HCT116 (cell line): ENCODE measurements around the gene MOB3B. TPM values are rescaled to one million over a fixed set of nuclear protein-coding genes. Genes with fewer than 3 reads are reported as not detected.

ENCODE experiments used
- ATAC-seq: fragments of 200-7000 bp; cut with Tn5 transposase; 2 replicates; pipeline ENCODE4 v1.9.1; 2020; ENCODE audit warnings: mild to moderate bottlenecking, moderate library complexity
- BruUV-seq: library from RNA; stranded (reverse); fragments of 400-500 nt; replicated peaks from 2 replicates; lab custom pipeline; 2021; lab: Mats Ljungman, UMichigan
- CTCF ChIA-PET: fragments of 300-600 bp; sonication (Branson Sonifier 250); formaldehyde crosslinking; loops from one replicate; lab custom pipeline; 2021; ENCODE audit warnings: antibody characterized with exemption; lab: Charles Lee
- POLR2A ChIA-PET: fragments of 300-600, 350-600 bp; sonication (Branson Sonifier 250); formaldehyde crosslinking; loops from one replicate; lab custom pipeline; 2021; ENCODE audit warnings: antibody characterized with exemption; lab: Charles Lee
- RAD21 ChIA-PET, 2 experiments: fragments of 300-600 bp; sonication (Branson Sonifier 250); formaldehyde crosslinking; loops; one replicate each; lab custom pipeline; 2023; ENCODE audit warnings: low total read pairs in 2 of 2; ENCODE audit not compliant: uncharacterized antibody in 2 of 2, unreplicated experiment in 2 of 2, low non-redundant PET in 1 of 2; lab: Charles Lee
- DNase-seq: peaks from one replicate; pipeline ENCODE4 v3.0.0-alpha.2; 2010; ENCODE audit warnings: low read depth, low spot score
- H2AFZ ChIP-seq: fragments of 200-600 bp; shearing (Covaris generic), sonication (generic); 2 replicates; pipeline ENCODE4 v1.6.1; 2017; ENCODE audit warnings: low read depth, mixed run types, mixed read lengths, antibody characterized with exemption, low read length; ENCODE audit not compliant: poor library complexity, severe bottlenecking
- H3K27ac ChIP-seq: 2 replicates; pipeline ENCODE4 v1.5.1; 2012; ENCODE audit warnings: low read depth, low read length
- H3K27me3 ChIP-seq: fragments of 200-600 bp; sonication (generic); 2 replicates; pipeline ENCODE4 v1.6.1; 2016; ENCODE audit warnings: mixed run types, low read length, mixed read lengths; ENCODE audit not compliant: insufficient read depth
- H3K36me3 ChIP-seq, 2 experiments: fragments of 200-500 bp in 1 of 2; fragments of 200-600 bp in 1 of 2; sonication (Bioruptor generic) in 1 of 2; sonication (generic) in 1 of 2; 2 replicates each; pipeline versions ENCODE4 v1.5.1 to v1.6.1; 2014 to 2016; ENCODE audit warnings: low read length in 2 of 2, inconsistent platforms in 1 of 2, mixed read lengths in 1 of 2, mixed run types in 1 of 2; ENCODE audit not compliant: insufficient read depth in 2 of 2, control insufficient read depth in 1 of 2
- H3K4me1 ChIP-seq, 2 experiments: fragments of 200-600 bp in 1 of 2; sonication (generic) in 1 of 2; 2 replicates each; pipeline versions ENCODE4 v1.5.1 to v1.6.1; 2012 to 2017; ENCODE audit warnings: low read length in 2 of 2, inconsistent platforms in 1 of 2, mild to moderate bottlenecking in 1 of 2, mixed read lengths in 1 of 2, mixed run types in 1 of 2, moderate library complexity in 1 of 2; ENCODE audit not compliant: insufficient read depth in 2 of 2, control insufficient read depth in 1 of 2
- H3K4me2 ChIP-seq: fragments of 200-600 bp; sonication (generic); 2 replicates; pipeline ENCODE4 v1.6.1; 2017; ENCODE audit warnings: mixed run types, low read length, mixed read lengths
- H3K4me3 ChIP-seq, 2 experiments: fragments of 200-600 bp in 1 of 2; sonication (generic) in 1 of 2; replicated peaks in 1 of 2; 2 replicates each; pipeline ENCODE4 v1.5.1; 2011 to 2016; ENCODE audit warnings: low read length in 2 of 2, control low read depth in 1 of 2, low read depth in 1 of 2, mild to moderate bottlenecking in 1 of 2, mixed read lengths in 1 of 2, mixed run types in 1 of 2
- H3K79me2 ChIP-seq: fragments of 200-600 bp; sonication (generic); 2 replicates; pipeline ENCODE4 v1.6.1; 2017; ENCODE audit warnings: mild to moderate bottlenecking, mixed run types, low read length, moderate library complexity, mixed read lengths; ENCODE audit not compliant: insufficient read depth
- H3K9ac ChIP-seq: fragments of 200-600 bp; sonication (generic); 2 replicates; pipeline ENCODE4 v1.6.1; 2016; ENCODE audit warnings: low read length, mixed read lengths
- H3K9me2 ChIP-seq: fragments of 200-600 bp; sonication (generic), shearing (Covaris generic); 2 replicates; pipeline ENCODE4 v1.6.1; 2017; ENCODE audit warnings: mixed run types, mild to moderate bottlenecking, moderate library complexity; ENCODE audit not compliant: insufficient read depth
- H3K9me3 ChIP-seq, 2 experiments: fragments of 200-500 bp in 1 of 2; fragments of 200-600 bp in 1 of 2; sonication (Bioruptor generic) in 1 of 2; sonication (generic) in 1 of 2; 2 replicates each; pipeline ENCODE4 v1.6.1; 2014 to 2017; ENCODE audit warnings: low read length in 2 of 2, mixed read lengths in 2 of 2, inconsistent platforms in 1 of 2, low read depth in 1 of 2, mild to moderate bottlenecking in 1 of 2, mixed run types in 1 of 2, moderate library complexity in 1 of 2; ENCODE audit not compliant: control insufficient read depth in 1 of 2, insufficient read depth in 1 of 2
- H4K20me1 ChIP-seq: fragments of 200-600 bp; sonication (generic), shearing (Covaris generic); 2 replicates; pipeline ENCODE4 v1.6.1; 2017; ENCODE audit warnings: mixed run types, mild to moderate bottlenecking, moderate library complexity; ENCODE audit not compliant: insufficient read depth
- CEBPB ChIP-seq: IDR thresholded peaks from 2 replicates; pipeline ENCODE4 v1.6.1; 2012; ENCODE audit warnings: low read depth
- ELF1 ChIP-seq: IDR thresholded peaks from 2 replicates; pipeline ENCODE4 v1.6.1; 2012; ENCODE audit warnings: low read depth, borderline replicate concordance
- EZH2phosphoT487 ChIP-seq: fragments of 200-600 bp; IDR thresholded peaks from 2 replicates; pipeline ENCODE4 v1.6.1; 2018; ENCODE audit warnings: antibody characterized with exemption, borderline replicate concordance
- RAD21 ChIP-seq: IDR thresholded peaks from 2 replicates; pipeline ENCODE4 v1.6.1; 2012; ENCODE audit warnings: low read depth, mild to moderate bottlenecking
- SRF ChIP-seq: IDR thresholded peaks from 2 replicates; pipeline ENCODE4 v1.6.1; 2012; ENCODE audit warnings: low read depth
- TCF7L2 ChIP-seq: IDR thresholded peaks from 2 replicates; pipeline ENCODE4 v1.7.0; 2011; ENCODE audit warnings: borderline replicate concordance, inconsistent platforms; ENCODE audit not compliant: insufficient read depth, insufficient read length; ENCODE audit errors: extremely low read depth
- ZFX ChIP-seq: fragments of 450-650 bp; IDR thresholded peaks from 2 replicates; pipeline ENCODE4 v1.6.1; 2017
- ZNF274 ChIP-seq: fragments of 200-500 bp; sonication (Bioruptor generic); IDR thresholded peaks from 2 replicates; pipeline ENCODE4 v1.6.1; 2014; ENCODE audit warnings: mild to moderate bottlenecking, low read depth, low read length, inconsistent platforms
- intact Hi-C: fragments of 100-400 bp; cut with micrococcal nuclease; formaldehyde crosslinking; loops from 2 replicates; pipeline ENCODE4 v1.10.0; 2022
- total RNA-seq: library from RNA; stranded (reverse); gene quantifications from one replicate; pipeline ENCODE4 v1.2.1, GENCODE V29; 2021; ENCODE audit not compliant: unreplicated experiment
- TF ChIP-seq, protein P1 (sequence below): IDR thresholded peaks from 2 replicates; pipeline ENCODE4 v1.6.1; 2012
- TF ChIP-seq, protein P2 (sequence below), 3 experiments: fragments of 200-600 bp in 1 of 3; sonication (generic) in 1 of 3; IDR thresholded peaks in 2 of 3; conservative IDR thresholded peaks in 1 of 3; 2 replicates each; pipeline ENCODE4 v1.5.1; 2012 to 2017; ENCODE audit warnings: low read depth in 2 of 3, low read length in 2 of 3, antibody characterized with exemption in 1 of 3, borderline replicate concordance in 1 of 3, control low read depth in 1 of 3, mild to moderate bottlenecking in 1 of 3, mixed read lengths in 1 of 3, mixed run types in 1 of 3, moderate library complexity in 1 of 3; ENCODE audit not compliant: insufficient read depth in 1 of 3
- TF ChIP-seq, protein P3 (sequence below): IDR thresholded peaks from 2 replicates; pipeline ENCODE4 v1.6.1; 2011; ENCODE audit warnings: mild to moderate bottlenecking, low read length, moderate library complexity; ENCODE audit not compliant: insufficient replicate concordance; ENCODE audit errors: extremely low read depth
- TF ChIP-seq, protein P4 (sequence below): IDR thresholded peaks from 2 replicates; pipeline ENCODE4 v1.6.1; 2012

Gene MOB3B
- total RNA-seq, 1 experiment from 2014 or later, result 1.2 TPM

DNA sequence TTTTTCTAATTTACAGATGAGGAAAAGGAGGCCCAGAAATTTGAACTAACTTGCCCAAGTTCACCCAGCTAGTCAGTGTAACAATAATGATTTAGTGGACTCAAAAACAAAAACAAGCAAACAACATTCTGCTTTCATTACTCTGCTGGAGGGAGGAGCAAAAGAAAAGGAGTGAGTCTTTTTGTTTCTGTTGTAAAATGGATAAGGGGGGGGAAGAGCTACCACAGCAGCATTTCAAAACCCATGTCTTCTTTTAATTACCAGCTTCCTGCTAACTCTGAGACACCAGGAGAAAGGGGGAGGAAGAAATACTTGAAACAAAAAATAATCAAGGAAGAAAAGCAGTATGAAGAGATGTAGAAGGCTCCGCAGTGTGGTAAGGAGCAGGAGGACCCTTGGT lies 193.5 kb downstream of the MOB3B start:
- Histone ChIP-seq H2AFZ (no peak overlapping the region), H3K27me3 (no peaks in the 10 kb centered on the region), H3K4me1 (peaks cover 0 to 4% of the 10 kb centered on the region in 2 experiments; a peak in 1 of 4 replicates), H3K9ac (no peak overlapping the region), H3K4me2 (no peak overlapping the region), H3K79me2 (no peaks in the 10 kb centered on the region), H3K4me3 (no peak overlapping the region), H3K27ac (no peak overlapping the region), H3K9me3 (no peaks in the 10 kb centered on the region), H4K20me1 (no peaks in the 10 kb centered on the region), H3K9me2 (no peaks in the 10 kb centered on the region), H3K36me3 (no peaks in the 10 kb centered on the region)
- ChIA-PET CTCF (no interaction called here), POLR2A (no interaction called here), RAD21 (no interaction called here)
- ATAC-seq (no peak), DNase-seq (no peak)
- TF ChIP-seq, protein P1, sequence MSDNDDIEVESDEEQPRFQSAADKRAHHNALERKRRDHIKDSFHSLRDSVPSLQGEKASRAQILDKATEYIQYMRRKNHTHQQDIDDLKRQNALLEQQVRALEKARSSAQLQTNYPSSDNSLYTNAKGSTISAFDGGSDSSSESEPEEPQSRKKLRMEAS, result no peak
- TF ChIP-seq CEBPB (no peak), ZNF274 (no peak), TCF7L2 (no peak), EZH2phosphoT487 (no peak), ELF1 (no peak), SRF (no peak), ZFX (no peak), RAD21 (no peak)
- TF ChIP-seq, protein P2, sequence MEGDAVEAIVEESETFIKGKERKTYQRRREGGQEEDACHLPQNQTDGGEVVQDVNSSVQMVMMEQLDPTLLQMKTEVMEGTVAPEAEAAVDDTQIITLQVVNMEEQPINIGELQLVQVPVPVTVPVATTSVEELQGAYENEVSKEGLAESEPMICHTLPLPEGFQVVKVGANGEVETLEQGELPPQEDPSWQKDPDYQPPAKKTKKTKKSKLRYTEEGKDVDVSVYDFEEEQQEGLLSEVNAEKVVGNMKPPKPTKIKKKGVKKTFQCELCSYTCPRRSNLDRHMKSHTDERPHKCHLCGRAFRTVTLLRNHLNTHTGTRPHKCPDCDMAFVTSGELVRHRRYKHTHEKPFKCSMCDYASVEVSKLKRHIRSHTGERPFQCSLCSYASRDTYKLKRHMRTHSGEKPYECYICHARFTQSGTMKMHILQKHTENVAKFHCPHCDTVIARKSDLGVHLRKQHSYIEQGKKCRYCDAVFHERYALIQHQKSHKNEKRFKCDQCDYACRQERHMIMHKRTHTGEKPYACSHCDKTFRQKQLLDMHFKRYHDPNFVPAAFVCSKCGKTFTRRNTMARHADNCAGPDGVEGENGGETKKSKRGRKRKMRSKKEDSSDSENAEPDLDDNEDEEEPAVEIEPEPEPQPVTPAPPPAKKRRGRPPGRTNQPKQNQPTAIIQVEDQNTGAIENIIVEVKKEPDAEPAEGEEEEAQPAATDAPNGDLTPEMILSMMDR (IDR thresholded peaks at IDR 0.05 in 2 of 3, conservative IDR thresholded peaks at IDR 0.05 in 1 of 3; ENCODE audit: borderline replicate concordance in 1 of 3, insufficient read depth in 1 of 3, low read depth in 2 of 3, low read length in 2 of 3), result no peak
- TF ChIP-seq, protein P3, sequence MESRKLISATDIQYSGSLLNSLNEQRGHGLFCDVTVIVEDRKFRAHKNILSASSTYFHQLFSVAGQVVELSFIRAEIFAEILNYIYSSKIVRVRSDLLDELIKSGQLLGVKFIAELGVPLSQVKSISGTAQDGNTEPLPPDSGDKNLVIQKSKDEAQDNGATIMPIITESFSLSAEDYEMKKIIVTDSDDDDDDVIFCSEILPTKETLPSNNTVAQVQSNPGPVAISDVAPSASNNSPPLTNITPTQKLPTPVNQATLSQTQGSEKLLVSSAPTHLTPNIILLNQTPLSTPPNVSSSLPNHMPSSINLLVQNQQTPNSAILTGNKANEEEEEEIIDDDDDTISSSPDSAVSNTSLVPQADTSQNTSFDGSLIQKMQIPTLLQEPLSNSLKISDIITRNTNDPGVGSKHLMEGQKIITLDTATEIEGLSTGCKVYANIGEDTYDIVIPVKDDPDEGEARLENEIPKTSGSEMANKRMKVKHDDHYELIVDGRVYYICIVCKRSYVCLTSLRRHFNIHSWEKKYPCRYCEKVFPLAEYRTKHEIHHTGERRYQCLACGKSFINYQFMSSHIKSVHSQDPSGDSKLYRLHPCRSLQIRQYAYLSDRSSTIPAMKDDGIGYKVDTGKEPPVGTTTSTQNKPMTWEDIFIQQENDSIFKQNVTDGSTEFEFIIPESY, result no peak
- TF ChIP-seq, protein P4, sequence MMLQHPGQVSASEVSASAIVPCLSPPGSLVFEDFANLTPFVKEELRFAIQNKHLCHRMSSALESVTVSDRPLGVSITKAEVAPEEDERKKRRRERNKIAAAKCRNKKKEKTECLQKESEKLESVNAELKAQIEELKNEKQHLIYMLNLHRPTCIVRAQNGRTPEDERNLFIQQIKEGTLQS, result no peak
- BruUV-seq, result no TSS peak
- intact Hi-C loops, result loop anchor here (5.0 kb wide), 1 partner anchor 51 kb away; no protein-coding TSS in a partner anchor
